GM15510 (cell line): Measurements from ENCODE around the gene RAB38.

ENCODE experiments used
- POLR2A ChIP-seq: IDR thresholded peaks from 3 replicates; pipeline ENCODE4 v1.6.1; 2011; ENCODE audit warnings: borderline replicate concordance; ENCODE audit not compliant: insufficient read length; ENCODE audit errors: extremely low read depth

RAB38 gene

DNA sequence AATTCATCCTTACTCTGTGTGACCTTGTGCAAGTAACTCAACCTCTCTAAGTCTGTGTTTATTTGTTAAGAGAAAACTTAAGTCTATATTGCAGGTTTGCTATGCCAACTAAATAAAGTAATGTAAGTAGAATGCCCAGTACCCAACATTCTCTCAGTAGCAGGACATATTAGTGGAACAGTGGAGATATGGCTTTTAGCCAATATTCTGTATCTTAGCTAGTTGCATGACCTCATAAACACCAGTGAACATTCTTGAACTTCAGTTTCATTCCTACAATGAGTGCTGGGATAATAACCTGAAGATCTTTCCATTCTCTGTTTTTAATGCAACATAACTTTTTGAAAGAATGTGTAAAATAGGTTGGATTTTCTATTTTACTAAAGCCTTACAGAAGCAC lies 77.0 kb downstream of the RAB38 start:
- no peak for TF ChIP-seq POLR2A

- TF ChIP-seq POLR2A: no peak
Observed at GRCh38 chr11:88089134-88089533, 86.1 kb downstream of the RAB38 start.

DNA sequence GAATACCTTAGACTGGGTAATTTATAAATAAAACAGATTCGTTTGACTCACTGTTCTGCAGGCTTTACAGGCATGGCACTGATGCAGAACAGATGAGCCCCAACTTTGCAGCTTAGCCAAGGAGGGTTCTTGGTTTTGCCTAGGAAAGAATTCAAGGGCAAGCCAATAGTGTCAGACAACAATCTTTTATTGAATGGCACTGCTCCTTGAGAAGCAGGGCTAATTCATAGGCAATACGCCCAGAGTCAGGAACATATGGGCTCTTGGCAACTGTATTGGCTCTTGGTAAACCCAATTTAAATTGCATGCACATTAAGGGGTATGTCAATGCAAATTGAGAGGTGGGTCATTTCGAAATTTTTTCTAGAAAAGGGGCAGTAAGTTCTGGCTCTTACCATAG lies 87.9 kb downstream of the RAB38 start:
- TF ChIP-seq POLR2A: no peak

DNA sequence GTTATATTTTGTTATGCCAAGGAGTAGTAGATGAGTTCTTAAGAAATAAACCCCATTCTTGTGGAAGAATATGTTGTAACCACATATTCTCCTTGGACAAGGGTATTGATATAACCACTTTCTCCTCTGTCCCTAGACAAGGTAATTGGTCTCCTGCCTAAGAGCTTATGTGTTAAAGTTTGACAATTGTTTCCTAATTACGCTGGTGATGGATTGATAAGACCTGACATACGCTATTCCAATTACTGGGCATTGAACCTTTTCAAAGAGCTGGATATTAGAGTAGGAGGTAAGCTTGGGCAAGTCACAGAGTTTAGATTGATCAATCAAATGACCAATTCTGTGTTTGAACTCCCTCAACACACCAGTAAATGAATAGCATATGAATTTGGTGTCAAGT lies 88.9 kb downstream of the RAB38 start:
- TF ChIP-seq POLR2A: no peak

DNA sequence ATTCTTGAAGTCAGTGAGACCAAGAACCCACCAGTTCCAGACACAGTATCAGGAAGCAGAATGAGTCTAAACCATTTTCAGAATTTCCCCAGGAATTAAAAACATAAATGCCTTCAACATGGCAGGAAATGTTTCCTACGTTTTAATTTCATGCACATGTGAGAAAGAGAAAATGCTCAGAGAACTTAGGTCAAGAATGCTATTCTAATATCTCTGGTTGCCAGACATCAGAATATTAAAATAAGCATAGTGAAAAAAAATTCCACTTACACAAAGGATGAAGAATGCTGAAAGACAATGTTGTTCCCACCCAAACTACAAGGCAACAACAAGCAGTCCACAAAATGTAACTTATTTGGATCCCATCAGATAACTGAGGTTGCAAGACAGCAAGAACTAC lies 104.8 kb downstream of the RAB38 start:
- no peak for TF ChIP-seq POLR2A

GRCh38 chr11:88068848-88069554 lies 106.2 kb downstream of the RAB38 start:
- no peak for TF ChIP-seq POLR2A

- no peak for TF ChIP-seq POLR2A
Observed at GRCh38 chr11:88066090-88066489, 109.2 kb downstream of the RAB38 start.

GRCh38 chr11:88064097-88064705 lies 111.0 kb downstream of the RAB38 start:
- TF ChIP-seq POLR2A: no peak
